ENCODE measurements around the gene DTD1.

The DTD1 gene

GRCh38 chr20:18614244-18614643 lies 26.4 kb downstream of the DTD1 start:
- in situ Hi-C loops (cut with MboI; ENCODE audit: low sequenced_read_pairs), result no loop called here

- in situ Hi-C loops (cut with MboI; ENCODE audit: low sequenced_read_pairs), result no loop called here
These were observed 27.3 kb downstream of the DTD1 start for GRCh38 chr20:18615020-18615650.

- in situ Hi-C loops (cut with MboI; ENCODE audit: low sequenced_read_pairs), result no loop called here
These were observed 33.1 kb downstream of the DTD1 start for GRCh38 chr20:18621004-18621403.

GRCh38 chr20:18623156-18623910 lies 35.5 kb downstream of the DTD1 start:
- in situ Hi-C loops (cut with MboI; ENCODE audit: low sequenced_read_pairs), result no loop called here

- in situ Hi-C loops (cut with MboI; ENCODE audit: low sequenced_read_pairs), result no loop called here
These were observed 37.1 kb downstream of the DTD1 start for GRCh38 chr20:18624948-18625347.

GRCh38 chr20:18625907-18626655 lies 38.2 kb downstream of the DTD1 start:
- in situ Hi-C loops (cut with MboI; ENCODE audit: low sequenced_read_pairs), result no loop called here

- in situ Hi-C loops (cut with MboI; ENCODE audit: low sequenced_read_pairs), result no loop called here
These were observed 40.6 kb downstream of the DTD1 start for GRCh38 chr20:18628330-18628920.

GRCh38 chr20:18632196-18632789 lies 44.4 kb downstream of the DTD1 start:
- in situ Hi-C loops (cut with MboI; ENCODE audit: low sequenced_read_pairs), result no loop called here

GRCh38 chr20:18633411-18633810 lies 45.6 kb downstream of the DTD1 start:
- in situ Hi-C loops (cut with MboI; ENCODE audit: low sequenced_read_pairs), result no loop called here

GRCh38 chr20:18634501-18634900 lies 46.6 kb downstream of the DTD1 start:
- in situ Hi-C loops (cut with MboI; ENCODE audit: low sequenced_read_pairs), result no loop called here

GRCh38 chr20:18635380-18635779 lies 47.5 kb downstream of the DTD1 start:
- in situ Hi-C loops (cut with MboI; ENCODE audit: low sequenced_read_pairs), result no loop called here

- in situ Hi-C loops (cut with MboI; ENCODE audit: low sequenced_read_pairs), result no loop called here
These were observed 49.4 kb downstream of the DTD1 start for GRCh38 chr20:18637224-18637623.

- in situ Hi-C loops (cut with MboI; ENCODE audit: low sequenced_read_pairs), result no loop called here
These were observed 50.9 kb downstream of the DTD1 start for GRCh38 chr20:18638768-18639167.

GRCh38 chr20:18639501-18639979 lies 51.7 kb downstream of the DTD1 start:
- in situ Hi-C loops (cut with MboI; ENCODE audit: low sequenced_read_pairs), result no loop called here

GRCh38 chr20:18645196-18645745 lies 57.4 kb downstream of the DTD1 start:
- in situ Hi-C loops (cut with MboI; ENCODE audit: low sequenced_read_pairs), result no loop called here

GRCh38 chr20:18645851-18646250 lies 58.0 kb downstream of the DTD1 start:
- in situ Hi-C loops (cut with MboI; ENCODE audit: low sequenced_read_pairs), result no loop called here

GRCh38 chr20:18647777-18648176 lies 59.9 kb downstream of the DTD1 start:
- in situ Hi-C loops (cut with MboI; ENCODE audit: low sequenced_read_pairs), result no loop called here

- in situ Hi-C loops (cut with MboI; ENCODE audit: low sequenced_read_pairs), result no loop called here
These were observed 62.4 kb downstream of the DTD1 start for GRCh38 chr20:18650224-18650623.

- in situ Hi-C loops (cut with MboI; ENCODE audit: low sequenced_read_pairs), result no loop called here
These were observed 66.0 kb downstream of the DTD1 start for GRCh38 chr20:18653736-18654447.

- in situ Hi-C loops (cut with MboI; ENCODE audit: low sequenced_read_pairs), result no loop called here
These were observed 66.6 kb downstream of the DTD1 start for GRCh38 chr20:18654448-18654773.

All from HL-60/S4 treated with phorbol 12-myristate 13-acetate at 8.2 ng/mL for 4 days and 3 days (cell line).